Measurements from ENCODE around the gene CCDC195.

CCDC195 gene, protein sequence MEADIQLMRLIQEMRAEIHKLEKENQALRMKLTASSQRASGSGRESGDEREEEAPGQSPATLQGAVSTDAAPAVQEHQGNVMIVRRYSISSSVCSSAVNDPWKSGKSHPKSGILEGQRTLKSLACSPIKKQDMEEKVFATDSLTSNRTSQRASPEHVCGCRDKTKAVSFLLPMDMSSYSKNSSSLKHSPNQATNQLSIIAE

DNA sequence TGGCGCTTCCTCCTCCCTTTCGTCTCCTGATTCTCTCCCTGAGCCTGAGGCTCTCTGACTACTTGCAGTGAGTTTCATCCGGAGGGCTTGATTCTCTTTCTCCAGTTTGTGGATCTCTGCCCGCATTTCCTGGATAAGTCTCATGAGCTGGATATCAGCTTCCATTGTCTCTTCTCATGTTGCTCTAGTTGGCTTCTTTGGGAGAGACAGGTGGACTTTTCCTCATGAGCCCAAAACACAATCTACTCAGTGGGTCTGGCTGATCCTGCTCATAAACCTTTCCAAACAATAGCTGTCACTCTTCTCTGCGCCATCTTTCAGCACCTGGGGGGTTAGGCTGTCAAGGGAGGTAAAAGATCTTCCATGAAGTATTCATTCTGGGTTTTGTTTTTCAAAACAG is at the start of gene CCDC195:
Gene CCDC195, minus strand, starts transcription at position 165 of the 400 bp plus-strand sequence. Its CDS starts 0 bp downstream, at position 165.
- DNase-seq: no peak

DNA sequence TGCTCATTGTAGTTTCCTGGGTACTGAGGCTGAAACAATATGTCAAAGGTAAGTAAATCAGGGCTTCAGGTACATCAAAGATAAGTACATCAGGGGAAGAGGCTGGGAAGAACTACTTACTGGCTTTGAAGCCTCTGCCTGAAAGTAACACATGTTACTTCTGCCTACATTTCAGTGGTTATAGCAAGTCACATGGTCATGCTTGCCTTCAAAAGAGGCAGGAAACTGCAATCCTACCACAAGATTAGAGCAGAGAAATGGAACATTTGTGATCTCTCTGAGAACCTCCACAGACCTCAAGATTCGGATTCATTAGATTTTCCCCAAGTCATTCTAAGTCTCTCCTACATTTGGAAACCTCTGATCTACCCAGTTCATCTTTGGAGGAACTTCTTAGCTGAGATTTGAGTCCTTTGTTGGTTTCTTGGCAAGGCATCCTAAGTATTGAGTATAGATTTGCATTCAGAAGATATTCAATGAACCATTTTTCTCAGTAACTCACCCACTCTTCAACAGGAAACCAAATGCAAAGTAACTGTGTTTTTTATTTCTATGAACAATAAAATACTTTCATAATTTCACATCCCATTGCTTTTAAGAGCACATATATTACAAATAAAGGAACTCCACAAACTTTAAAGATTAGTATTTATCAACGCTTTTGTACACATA is 48.5 kb upstream of the CCDC195 start:
- DNase-seq: no peak

DNA sequence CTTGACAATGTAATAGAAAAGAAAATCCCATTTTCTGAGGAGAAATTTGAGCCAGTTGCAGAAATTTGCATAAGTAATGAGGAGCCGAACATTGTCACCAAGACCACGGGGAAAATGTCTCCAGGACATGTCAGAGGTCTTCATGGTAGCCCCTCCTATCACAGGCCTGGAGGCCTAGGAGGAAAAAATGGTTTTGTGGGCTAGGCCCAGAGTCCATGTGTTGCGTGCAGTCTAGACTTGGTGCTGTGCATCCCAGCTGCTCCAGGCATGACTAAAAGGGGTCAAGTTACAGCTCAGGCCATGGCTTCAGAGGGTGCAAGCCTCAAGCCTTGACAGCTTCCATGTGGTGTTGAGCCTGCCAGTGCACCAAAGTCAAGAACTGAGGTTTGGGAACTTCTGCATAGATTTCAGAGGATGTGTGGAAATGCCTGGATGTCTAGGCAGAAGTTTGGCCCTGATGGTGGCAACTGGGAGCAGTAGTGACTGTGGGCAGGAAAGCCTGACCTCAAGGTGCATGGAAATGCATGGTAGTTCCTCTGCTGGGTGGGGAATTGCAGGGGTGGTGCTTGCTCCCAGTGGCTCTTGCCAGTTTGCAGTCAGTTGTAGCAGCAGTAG is 41.9 kb upstream of the CCDC195 start:
- DNase-seq: no peak

DNA sequence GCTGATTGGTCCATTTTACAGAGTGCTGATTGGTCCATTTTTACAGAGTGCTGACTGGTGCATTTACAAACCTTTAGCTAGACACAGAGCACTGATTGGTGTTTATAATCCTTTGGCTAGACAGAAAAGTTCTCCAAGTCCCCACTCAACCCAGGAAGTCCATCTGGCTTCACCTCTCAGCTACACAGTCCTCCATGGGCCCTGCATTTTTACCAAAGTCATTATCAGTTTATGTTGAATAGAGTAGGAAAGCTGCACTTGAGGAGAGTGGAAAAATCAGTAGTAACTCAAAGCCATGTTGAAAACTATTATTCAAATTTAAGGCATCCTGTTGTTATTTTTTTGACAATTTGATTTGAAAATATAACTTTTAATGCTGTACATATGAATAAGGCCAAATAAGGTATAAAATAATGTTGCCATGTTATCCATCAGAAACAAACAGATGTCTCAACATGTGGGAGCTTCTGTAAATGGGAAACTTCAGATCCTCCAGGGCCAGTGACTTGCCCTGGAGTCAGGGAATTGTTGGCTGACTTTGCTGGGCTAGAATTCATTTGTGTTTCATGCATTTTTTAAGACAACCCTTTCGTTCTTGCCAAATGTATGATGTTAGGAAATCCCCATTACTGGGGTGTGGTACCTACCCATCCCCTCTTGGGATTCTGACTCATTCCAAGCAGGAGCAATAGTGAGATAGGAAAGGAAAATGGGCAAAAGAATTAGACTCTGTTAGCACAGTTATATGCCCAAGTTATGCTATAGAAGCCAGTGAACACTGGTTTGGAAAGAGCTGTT is 37.8 kb upstream of the CCDC195 start:
- DNase-seq: no peak

DNA sequence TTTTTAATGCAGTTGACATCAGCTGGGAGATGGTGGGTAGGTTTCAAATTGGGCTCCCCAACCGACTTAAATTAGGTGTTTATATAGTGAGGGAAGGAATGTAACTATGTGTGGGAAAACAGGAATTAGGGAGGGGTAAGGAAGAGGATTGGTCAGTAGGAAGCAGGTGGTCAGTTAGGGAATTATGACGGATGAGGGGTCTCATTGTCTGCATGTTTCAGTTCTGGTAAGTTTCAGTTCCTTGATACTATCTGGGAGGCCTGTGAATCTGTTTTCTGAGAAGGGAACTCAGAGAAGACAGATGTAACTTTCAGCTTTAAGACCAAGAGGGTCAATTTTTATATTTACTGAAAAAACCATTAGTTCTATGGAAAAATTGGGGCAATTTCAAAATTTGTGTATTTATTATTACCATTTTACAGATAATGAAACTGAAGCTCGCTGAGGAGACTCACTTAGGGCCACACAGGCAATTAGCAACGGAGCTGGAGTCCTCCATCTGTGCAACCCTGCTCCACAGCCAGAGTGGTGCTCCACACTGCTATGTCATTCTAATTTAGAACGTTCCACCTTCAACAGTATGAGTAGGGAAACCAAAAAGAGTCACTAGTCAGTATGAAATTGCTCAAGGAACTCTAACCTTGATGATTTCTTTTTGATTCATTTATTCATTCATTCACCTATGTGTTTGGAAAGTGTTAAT is 36.0 kb upstream of the CCDC195 start:
- DNase-seq: no peak

DNA sequence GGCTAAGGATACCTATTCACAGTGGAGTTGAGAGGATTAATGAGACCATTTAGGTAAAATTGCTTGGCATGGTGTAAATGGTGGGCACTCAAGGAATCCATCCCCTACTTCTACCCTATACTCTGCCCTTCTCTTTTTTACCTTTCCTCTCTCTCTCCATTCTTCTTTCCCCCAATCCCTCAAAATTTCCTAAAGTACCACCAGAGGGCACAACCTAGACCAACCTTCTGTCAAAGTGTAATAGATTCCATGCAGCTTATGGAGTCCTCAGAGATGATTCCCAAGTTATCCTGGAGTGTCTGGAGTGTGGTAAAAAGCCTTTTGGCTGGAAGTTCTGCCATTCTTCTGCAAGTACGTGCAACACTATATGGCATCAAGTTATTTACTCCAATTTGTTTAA is 33.0 kb upstream of the CCDC195 start:
- no peak for DNase-seq

DNA sequence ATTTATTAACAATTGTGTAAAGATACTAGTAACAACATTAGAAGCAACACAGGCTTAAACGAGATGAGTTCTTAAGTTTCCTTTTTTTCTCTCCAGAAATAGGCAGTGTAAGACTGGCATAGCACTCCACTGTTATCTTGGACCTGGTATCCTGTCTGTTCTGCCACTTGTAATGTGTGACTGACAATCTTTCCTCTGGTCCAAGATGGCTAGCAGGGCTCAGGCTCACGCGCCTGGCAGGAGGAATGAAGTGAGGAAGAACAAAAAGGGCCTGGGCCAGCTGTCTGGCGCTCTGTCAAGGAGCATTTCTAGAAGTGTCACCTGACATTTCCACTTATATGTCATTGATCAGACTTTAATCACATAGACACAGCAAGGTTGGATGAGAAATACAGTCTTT is 31.6 kb upstream of the CCDC195 start:
- no peak for DNase-seq

DNA sequence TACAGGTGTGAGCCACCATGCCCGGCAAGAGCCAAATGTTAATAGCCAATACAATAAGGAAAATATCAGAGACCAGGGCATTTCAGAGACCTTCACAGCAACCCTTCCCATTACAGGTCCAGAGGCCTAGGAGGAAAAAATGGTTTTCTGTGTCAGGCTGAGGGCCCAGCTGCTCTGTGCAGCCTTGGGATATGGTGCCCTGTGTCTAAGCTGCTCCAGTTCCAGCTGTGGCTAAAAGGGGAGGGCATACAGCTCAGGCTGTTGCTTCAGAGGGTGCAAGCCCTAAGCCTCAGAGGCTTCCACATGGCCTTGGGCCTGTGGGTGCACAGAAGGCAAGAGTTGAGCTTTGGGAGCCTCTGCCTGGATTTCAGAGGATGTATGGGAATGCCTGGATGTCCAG is 20.1 kb upstream of the CCDC195 start:
- no peak for DNase-seq

DNA sequence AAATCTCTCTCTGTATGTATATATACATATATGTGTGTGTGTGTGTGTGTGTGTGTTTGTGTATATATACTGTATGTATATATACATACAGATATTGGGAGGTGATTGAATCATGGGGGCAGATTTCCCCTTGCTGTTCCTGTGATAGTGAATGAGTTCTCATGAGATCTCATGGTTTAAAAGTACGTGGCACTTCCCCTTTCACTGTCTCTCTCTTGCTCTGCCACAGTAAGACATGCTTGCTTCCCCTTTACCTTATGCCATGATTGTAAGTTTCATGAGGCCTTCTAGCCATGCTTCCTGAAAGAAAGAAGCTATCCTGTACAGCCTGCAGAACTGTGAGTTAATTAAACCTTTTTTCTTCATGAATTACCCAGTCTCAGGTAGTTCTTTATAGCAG is 18.8 kb upstream of the CCDC195 start:
- no peak for DNase-seq

DNA sequence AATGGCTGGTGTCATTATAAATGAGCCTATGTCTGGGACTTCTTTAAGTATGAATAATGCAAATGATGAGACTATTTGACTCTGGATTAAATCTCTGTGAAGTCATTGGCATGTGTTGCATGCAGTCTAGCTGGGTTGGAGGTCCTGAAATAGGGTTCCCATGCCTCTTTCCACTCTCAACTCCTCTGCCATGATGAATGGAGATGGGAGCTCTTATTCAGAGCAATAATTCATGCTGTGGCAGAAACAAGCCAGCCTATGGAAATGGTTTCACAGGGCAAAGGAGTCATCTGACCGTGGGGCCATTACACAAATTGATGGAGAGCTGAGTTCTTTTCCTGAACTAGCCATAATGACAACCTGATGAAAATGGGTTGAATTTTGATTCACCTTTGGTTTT is 15.5 kb upstream of the CCDC195 start:
- DNase-seq: no peak

DNA sequence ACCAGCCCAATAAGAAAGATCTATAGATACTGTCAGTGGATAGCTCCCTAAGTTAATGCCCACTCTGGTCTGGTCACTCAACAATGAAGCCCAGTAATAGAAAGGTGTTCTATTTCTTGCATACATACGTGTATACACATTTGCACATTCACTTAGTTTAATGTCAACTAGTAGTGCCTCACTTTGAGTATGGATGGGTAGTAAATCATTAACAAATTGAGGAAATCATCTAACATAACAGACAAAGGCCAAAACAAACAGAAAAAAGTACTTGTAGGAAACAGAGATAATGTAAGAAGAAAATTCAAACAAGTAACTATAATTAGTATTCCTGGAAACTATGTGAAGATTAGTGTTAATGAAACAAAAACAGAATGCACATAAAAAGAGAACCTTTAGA is 13.3 kb upstream of the CCDC195 start:
- no peak for DNase-seq

DNA sequence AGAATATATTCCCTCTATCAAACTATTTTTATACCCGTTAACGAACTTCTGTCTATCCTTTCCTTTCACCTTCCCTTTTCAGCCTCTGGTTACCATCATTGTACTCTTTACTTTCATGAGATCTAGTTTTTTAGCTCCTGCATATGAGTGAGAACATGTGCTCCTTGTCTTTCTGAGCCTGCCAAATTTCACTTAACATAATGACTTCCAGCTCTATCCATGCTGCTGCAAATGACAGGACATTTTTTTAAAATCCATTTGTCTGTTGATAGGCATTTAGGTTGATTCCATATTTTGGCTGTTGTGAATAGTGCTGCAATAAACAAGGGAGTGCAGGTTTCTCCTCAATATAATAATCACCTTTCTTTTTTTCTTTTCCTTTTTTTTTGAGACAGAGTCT is 8.2 kb upstream of the CCDC195 start:
- no peak for DNase-seq

DNA sequence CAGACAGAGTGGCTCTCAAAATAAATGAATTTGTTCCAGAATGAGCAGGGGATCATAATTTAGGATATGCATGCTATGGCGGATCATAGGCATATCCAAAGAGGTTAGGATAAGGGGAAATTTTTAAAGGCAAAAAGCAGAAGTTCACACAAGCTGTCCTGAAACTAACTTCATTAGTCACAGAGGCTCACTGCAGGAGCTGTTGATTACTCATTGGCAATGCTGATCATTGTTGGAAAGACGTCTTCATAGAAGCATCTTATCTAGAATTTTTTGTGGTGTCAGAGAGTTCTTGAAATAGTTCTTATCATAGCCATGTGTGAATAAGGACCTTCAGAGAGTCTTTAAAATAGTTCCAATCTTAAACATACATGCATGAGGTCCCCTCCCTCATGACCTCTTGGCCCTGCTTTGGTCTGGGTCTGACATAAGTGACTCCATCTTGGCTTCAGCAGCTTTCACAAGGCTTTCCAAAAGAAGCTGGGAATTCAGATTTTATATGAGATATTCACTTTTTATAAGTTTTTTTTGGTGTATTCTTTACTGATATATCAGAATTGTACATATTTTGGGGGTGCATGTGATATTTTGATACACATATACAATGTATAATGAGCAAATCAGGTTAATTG is 7.5 kb upstream of the CCDC195 start:
- no peak for DNase-seq

DNA sequence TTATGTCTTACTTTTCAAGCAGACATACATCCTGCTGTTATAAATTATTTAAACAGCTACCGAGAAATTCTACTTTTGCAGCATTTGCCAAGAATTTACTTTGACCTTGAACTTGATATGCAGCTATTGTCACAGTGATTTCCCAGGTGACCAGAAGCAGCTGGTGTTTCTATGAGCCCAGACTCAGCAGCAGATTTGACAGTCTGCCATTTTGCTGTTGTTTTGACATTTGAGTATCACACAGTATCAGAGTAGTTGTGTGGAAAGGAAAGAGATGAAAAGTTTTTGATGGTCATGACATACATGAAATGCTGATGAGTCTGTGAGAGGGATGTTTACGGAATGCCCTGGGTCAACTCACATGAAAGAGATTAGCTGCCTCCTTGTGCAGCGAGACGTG is 6.6 kb upstream of the CCDC195 start:
- DNase-seq: no peak

DNA sequence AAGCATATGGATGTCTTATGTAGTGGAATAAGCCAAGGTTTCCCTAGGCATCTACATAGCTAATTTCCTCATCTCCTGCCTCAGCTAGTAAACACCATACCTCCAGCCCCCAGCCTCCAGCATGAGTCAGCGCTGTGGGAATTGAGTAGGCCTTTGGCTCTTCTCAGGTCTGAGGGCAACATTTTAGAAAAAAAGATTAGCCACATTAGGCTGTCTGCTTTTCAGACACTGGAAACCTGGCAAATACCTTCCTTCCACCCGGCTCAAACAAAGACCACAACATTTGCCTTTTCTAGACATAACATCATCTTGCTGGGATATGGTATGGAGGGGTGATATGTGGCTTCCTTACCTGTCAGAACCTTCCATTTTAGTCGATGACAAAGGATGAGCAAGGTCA is 6.1 kb upstream of the CCDC195 start:
- DNase-seq: no peak

DNA sequence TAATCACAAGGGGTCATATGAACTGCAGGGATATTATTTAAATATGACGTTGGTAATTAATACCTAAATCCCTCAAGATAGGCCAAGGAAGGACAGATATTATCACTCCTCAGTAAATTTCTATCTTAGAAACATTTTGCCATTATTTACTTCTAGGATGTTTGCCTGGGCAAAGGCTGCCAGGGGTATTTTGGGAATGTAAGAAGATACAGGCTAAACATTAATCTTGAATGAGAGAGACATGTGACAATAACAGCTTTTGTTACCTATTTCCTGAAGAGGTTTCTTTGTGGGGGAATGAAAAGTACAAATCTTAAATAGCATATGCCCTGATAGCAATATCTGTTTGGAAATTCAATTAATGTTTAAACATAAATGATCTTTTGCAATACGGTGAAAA is 756 bp upstream of the CCDC195 start:
- DNase-seq: no peak

DNA sequence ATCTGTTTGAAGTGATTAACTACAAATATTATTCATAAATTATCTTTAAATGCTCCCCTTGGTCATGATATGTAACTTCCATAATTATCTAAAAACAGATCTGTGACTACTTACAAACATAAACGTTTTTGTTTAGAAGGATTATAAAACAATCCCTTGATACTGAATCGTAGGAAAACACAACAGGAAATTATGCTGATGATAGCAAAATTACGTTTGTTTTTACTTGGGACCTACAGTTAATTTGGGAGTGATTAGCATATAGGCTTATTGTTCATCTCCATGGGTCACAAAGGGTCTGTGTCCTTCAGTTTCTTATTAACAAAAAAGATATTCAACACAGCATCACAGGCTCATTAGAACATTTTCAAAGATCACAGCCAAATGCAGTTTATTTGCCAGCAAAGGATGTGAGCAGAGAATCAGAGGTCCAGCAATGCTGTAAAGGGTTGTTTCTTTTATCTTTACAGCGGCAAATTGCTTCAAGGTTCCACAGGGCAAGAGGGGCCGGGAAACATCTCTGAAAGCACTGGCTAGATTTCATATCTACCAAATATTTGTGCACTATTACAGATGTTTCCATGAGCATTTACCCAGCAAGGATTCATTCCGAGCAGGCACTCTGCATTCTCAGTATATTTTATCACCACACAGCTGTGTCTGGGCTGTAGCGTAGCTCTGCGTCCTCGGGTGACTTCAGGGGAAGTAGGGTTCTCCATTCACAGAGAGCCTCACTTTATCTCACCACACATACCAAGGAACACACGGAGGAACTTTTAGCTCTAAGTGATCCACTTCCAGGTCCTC is 4.1 kb downstream of the CCDC195 start:
- DNase-seq: no peak

DNA sequence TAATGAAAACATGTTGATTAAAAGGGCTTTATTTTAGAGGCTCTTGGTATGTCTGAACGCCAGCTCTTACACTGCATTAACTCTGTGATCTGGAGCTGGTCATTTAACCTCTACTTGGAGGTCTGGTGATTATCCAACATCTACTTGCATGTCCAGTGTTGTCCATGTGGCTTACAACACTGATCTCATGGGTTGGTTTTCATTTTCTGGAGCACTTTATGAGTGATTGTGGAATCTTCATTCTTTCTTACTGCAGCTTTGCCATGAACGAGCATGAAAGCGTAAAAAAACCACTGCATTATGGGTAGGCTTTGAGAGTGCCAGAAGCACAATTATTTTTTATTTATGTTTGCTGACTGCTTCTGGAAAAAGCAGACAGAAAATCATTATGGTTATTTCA is 4.8 kb downstream of the CCDC195 start:
- no peak for DNase-seq

DNA sequence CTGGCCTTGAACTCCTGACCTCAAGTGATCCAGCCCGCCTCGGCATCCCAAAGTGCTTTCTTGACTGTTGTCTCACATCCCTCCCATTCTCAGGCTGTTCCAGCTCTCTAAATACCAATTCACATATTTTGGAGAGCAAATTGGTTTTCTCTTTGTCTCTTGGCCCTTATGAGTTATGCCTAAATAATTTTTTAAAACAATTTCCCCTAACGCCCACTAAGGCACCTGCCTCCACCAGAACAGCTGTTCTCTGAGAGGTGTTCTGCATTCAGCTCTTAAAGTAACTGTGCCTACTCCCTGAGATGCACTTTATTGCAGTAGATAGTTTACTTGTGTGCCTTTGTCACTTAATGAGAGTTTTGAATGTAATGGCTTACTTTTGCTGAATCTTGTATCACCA is 6.9 kb downstream of the CCDC195 start:
- DNase-seq: no peak

DNA sequence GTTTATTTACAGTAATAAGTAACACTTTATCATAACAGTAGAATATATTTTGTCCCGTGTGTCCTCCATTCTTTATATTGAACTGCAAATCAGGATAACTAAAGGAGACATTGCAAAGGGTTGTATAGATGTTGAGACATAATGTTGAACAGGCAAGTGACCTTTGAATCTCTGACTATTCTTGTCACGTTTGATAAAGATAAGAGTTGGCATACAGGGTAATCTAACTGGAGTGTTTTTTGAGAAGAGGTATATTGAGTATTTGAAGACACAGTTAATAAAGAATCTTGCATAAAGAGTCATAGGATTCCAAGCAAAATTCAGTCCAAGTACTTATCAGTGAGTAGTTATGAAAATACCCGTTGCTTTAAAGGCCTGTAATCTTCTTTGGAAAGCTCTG is 21.7 kb downstream of the CCDC195 start:
- no peak for DNase-seq

DNA sequence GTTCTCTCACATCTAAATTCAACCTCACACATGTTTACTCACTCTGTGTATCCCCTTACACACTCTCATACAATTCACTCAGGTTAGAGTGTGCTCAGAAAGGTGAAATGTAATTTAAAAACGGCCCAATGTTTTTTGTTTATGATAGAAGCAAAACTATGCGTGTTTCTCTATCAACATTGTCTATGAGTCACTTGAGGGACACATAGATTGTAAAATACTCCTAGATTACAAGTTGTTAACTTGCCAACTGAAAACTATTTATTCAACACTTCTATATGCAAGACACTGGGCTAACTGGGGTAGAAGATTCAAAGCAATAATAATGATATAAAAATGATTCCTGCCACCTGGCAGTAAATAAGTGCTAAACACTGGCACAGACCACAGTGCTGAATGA is 24.6 kb downstream of the CCDC195 start:
- no peak for DNase-seq

DNA sequence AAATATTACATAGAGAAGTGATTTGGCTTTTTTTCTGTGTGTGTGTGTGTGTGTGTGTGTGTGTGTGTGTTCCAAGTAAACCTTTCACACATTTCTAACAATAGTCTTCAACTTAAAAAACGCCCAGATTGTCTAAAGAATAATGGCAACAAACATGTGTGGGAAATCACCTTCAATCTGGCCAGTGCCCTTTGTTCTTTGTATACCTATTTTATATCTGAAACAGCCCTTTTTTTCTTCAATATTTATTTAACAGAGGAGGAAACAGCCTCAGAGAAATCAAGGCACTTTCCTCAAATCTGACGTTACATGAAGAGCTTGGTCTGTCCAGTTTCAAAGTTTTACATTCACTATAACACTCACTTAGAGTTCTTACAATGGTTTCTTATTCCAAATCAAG is 25.3 kb downstream of the CCDC195 start:
- no peak for DNase-seq

Data from hippocampal formation (tissue), 2 donors.